Measurements from ENCODE around the gene NHS. TPM values are rescaled to one million over a fixed set of nuclear protein-coding genes. Genes with fewer than 3 reads are reported as not detected.

Gene NHS
- polyA plus RNA-seq, 1 donor (not counting 4 experiments of a cell fraction or from before 2014, with no cell fraction given), result 5.4 TPM

- Histone ChIP-seq H3K4me2 (ENCODE audit: control insufficient read depth, extremely low read depth, insufficient read depth, low read depth, low read length) (no peak overlapping the region), H2AFZ (ENCODE audit: control insufficient read depth, low read length) (no peak overlapping the region), H3K9me3 (ENCODE audit: control insufficient read depth, low read depth, low read length) (no peaks in the 10 kb centered on the region), H3K9me1 (ENCODE audit: control insufficient read depth, extremely low read depth, insufficient read depth, low read length) (no peaks in the 10 kb centered on the region), H3K36me3 (ENCODE audit: control insufficient read depth in 2 of 2, extremely low read depth in 1 of 2, insufficient read depth in 2 of 2, low read length in 2 of 2) (no peaks in the 10 kb centered on the region), H3K27me3 (ENCODE audit: control insufficient read depth, extremely low read depth, insufficient read depth, low read length) (no peaks in the 10 kb centered on the region), H3K4me3 (ENCODE audit: control insufficient read depth in 2 of 3, extremely low read depth in 1 of 3, insufficient read depth in 2 of 3, low read depth in 1 of 3, low read length in 3 of 3) (no peak overlapping the region), H4K20me1 (ENCODE audit: control insufficient read depth, extremely low read depth, insufficient read depth, low read length) (no peaks in the 10 kb centered on the region), H3K9ac (ENCODE audit: control insufficient read depth, extremely low read depth, insufficient read depth, low read length) (no peak overlapping the region), H3K27ac (ENCODE audit: control insufficient read depth, insufficient read depth, low read length) (no peak overlapping the region), H3K4me1 (ENCODE audit: control insufficient read depth, extremely low read depth, insufficient read depth, low read length) (peaks cover 32% of the 10 kb centered on the region), H3K79me2 (ENCODE audit: control insufficient read depth, insufficient read depth, low read length) (no peaks in the 10 kb centered on the region)
- dilution Hi-C loops (cut with MboI; ENCODE audit: extremely low pct_ligation_motif_present, low sequenced_read_pairs), result no loop called here
- DNase-seq (ENCODE audit: low read depth, low spot score), result no peak
- no peak for TF ChIP-seq EZH2 (IDR thresholded peaks at IDR 0.05; ENCODE audit: low read length)
- TF ChIP-seq, protein P1, sequence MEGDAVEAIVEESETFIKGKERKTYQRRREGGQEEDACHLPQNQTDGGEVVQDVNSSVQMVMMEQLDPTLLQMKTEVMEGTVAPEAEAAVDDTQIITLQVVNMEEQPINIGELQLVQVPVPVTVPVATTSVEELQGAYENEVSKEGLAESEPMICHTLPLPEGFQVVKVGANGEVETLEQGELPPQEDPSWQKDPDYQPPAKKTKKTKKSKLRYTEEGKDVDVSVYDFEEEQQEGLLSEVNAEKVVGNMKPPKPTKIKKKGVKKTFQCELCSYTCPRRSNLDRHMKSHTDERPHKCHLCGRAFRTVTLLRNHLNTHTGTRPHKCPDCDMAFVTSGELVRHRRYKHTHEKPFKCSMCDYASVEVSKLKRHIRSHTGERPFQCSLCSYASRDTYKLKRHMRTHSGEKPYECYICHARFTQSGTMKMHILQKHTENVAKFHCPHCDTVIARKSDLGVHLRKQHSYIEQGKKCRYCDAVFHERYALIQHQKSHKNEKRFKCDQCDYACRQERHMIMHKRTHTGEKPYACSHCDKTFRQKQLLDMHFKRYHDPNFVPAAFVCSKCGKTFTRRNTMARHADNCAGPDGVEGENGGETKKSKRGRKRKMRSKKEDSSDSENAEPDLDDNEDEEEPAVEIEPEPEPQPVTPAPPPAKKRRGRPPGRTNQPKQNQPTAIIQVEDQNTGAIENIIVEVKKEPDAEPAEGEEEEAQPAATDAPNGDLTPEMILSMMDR (optimal IDR thresholded peaks at IDR 0.05 in 1 of 3, IDR thresholded peaks at IDR 0.05 in 1 of 3, conservative IDR thresholded peaks at IDR 0.05 in 1 of 3; ENCODE audit: extremely low read depth in 1 of 3, insufficient read depth in 2 of 3, low read length in 3 of 3), result no peak
- no peak for FAIRE-seq
Measured at GRCh38 chrX:17546356-17546755, 171.4 kb downstream of the NHS start.

DNA sequence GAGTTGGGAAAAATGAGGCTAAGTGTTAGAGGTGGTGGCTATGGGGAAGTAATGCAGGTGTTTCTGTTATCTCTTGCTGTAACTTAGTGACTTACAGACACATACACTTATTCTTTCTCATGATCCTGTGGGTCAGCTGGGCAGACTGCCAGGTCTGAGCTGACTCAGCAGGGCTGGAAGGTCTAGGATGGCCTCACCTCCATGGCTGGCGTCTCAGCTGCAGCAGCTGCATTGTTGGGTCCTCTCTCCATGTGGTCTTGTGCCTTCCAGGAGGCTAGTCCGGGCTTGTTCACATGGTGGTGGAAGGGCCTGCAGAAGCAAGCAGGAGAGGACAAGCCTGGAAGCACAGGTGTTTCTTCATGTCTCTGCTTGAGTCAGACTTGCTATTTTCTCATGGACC is 172.7 kb downstream of the NHS start:
- Histone ChIP-seq H3K27ac (ENCODE audit: control insufficient read depth, insufficient read depth, low read length) (no peak overlapping the region), H4K20me1 (ENCODE audit: control insufficient read depth, extremely low read depth, insufficient read depth, low read length) (no peaks in the 10 kb centered on the region), H3K9me1 (ENCODE audit: control insufficient read depth, extremely low read depth, insufficient read depth, low read length) (no peaks in the 10 kb centered on the region), H2AFZ (ENCODE audit: control insufficient read depth, low read length) (no peak overlapping the region), H3K79me2 (ENCODE audit: control insufficient read depth, insufficient read depth, low read length) (no peaks in the 10 kb centered on the region), H3K4me3 (ENCODE audit: control insufficient read depth in 2 of 3, extremely low read depth in 1 of 3, insufficient read depth in 2 of 3, low read depth in 1 of 3, low read length in 3 of 3) (no peak overlapping the region), H3K9me3 (ENCODE audit: control insufficient read depth, low read depth, low read length) (no peaks in the 10 kb centered on the region), H3K4me2 (ENCODE audit: control insufficient read depth, extremely low read depth, insufficient read depth, low read depth, low read length) (no peak overlapping the region), H3K36me3 (ENCODE audit: control insufficient read depth in 2 of 2, extremely low read depth in 1 of 2, insufficient read depth in 2 of 2, low read length in 2 of 2) (no peaks in the 10 kb centered on the region), H3K4me1 (ENCODE audit: control insufficient read depth, extremely low read depth, insufficient read depth, low read length) (peaks cover 40% of the 10 kb centered on the region), H3K9ac (ENCODE audit: control insufficient read depth, extremely low read depth, insufficient read depth, low read length) (no peak overlapping the region), H3K27me3 (ENCODE audit: control insufficient read depth, extremely low read depth, insufficient read depth, low read length) (no peaks in the 10 kb centered on the region)
- dilution Hi-C loops (cut with MboI; ENCODE audit: extremely low pct_ligation_motif_present, low sequenced_read_pairs), result no loop called here
- DNase-seq (ENCODE audit: low read depth, low spot score) (peak; percentile 100), FAIRE-seq (peak; percentile 95)
- TF ChIP-seq, protein P1 (optimal IDR thresholded peaks at IDR 0.05 in 1 of 3, IDR thresholded peaks at IDR 0.05 in 1 of 3, conservative IDR thresholded peaks at IDR 0.05 in 1 of 3; ENCODE audit: extremely low read depth in 1 of 3, insufficient read depth in 2 of 3, low read length in 3 of 3), result no peak
